K562 (cell line): ENCODE data around the gene EEA1. TPM values are rescaled to one million over a fixed set of nuclear protein-coding genes. Genes with fewer than 3 reads are reported as not detected.

Experiments
- ATAC-seq: fragments of 200-7000 bp; cut with Tn5 transposase; 3 replicates; pipeline ENCODE4 v1.9.1; 2020; ENCODE audit warnings: moderate library complexity
- BruUV-seq: library from RNA; stranded (reverse); fragments of 400-500 nt; replicated peaks from 2 replicates; lab custom pipeline; 2021; lab: Mats Ljungman, UMichigan
- CTCF ChIA-PET: fragments of 300-600 bp; formaldehyde crosslinking; extraction: SDS; loops from one replicate; lab custom pipeline; 2021; ENCODE audit warnings: low intra/inter-chr PET ratio; lab: Yijun Ruan, JAX
- POLR2A ChIA-PET: fragments of 300-600, 350-650 bp; sonication (Branson Sonifier 250); formaldehyde crosslinking; extraction: SDS; loops from one replicate; lab custom pipeline; 2021; ENCODE audit warnings: antibody characterized with exemption, inconsistent platforms; lab: Yijun Ruan, JAX
- DNase-seq, 4 experiments: peaks; one replicate each; pipeline versions ENCODE4 v3.0.0 to v3.0.0-alpha.2; 2011 to 2018; ENCODE audit warnings: low spot score in 3 of 4, mixed read lengths in 3 of 4; ENCODE audit errors: extremely low read depth in 1 of 4
- FAIRE-seq: peaks from 2 replicates; lab custom pipeline; 2011; peaks lifted over from hg19 to GRCh38; lab: Jason Lieb, UNC
- H2AFZ ChIP-seq: 2 replicates; pipeline ENCODE4 v1.6.0; 2011; ENCODE audit warnings: low read depth, low read length, control low read depth, inconsistent platforms
- H3K27ac ChIP-seq: fragments of 200-600 bp; 3 replicates; pipeline ENCODE4 v1.8.0; 2011; ENCODE audit warnings: low read depth, mild to moderate bottlenecking, control low read depth, inconsistent platforms, low read length, moderate library complexity, mixed read lengths; ENCODE audit errors: extremely low read depth
- H3K27me3 ChIP-seq, 2 experiments: fragments of 300-600 bp in 1 of 2; 2 replicates in 1 of 2; 3 replicates in 1 of 2; pipeline versions ENCODE4 v1.6.0 to v1.8.0; 2011; ENCODE audit warnings: inconsistent platforms in 2 of 2, low read length in 2 of 2, mild to moderate bottlenecking in 1 of 2, mixed read lengths in 1 of 2, moderate library complexity in 1 of 2; ENCODE audit not compliant: control insufficient read depth in 2 of 2, insufficient read depth in 2 of 2
- H3K36me3 ChIP-seq: fragments of 300-600 bp; 3 replicates; pipeline ENCODE4 v1.8.0; 2011; ENCODE audit warnings: mild to moderate bottlenecking, low read length, inconsistent platforms; ENCODE audit not compliant: control insufficient read depth, insufficient read depth
- H3K4me1 ChIP-seq, 2 experiments: fragments of 200-600 bp in 1 of 2; replicated peaks in 1 of 2; 2 replicates in 1 of 2; 3 replicates in 1 of 2; pipeline versions ENCODE4 v1.5.1 to v1.8.0; 2011; ENCODE audit warnings: inconsistent platforms in 2 of 2, low read length in 2 of 2, mild to moderate bottlenecking in 1 of 2, mixed read lengths in 1 of 2, moderate library complexity in 1 of 2; ENCODE audit not compliant: control insufficient read depth in 2 of 2, insufficient read depth in 2 of 2
- H3K4me2 ChIP-seq: 2 replicates; pipeline ENCODE4 v1.6.1; 2011; ENCODE audit warnings: low read length, control low read depth, inconsistent platforms, mixed read lengths; ENCODE audit not compliant: insufficient read depth
- H3K4me3 ChIP-seq: fragments of 200-600 bp; sonication (generic), shearing (Covaris generic); 2 replicates; pipeline ENCODE4 v1.5.1; 2016; ENCODE audit warnings: control low read depth, inconsistent platforms
- H3K79me2 ChIP-seq: fragments of 200-600 bp; 3 replicates; pipeline ENCODE4 v1.8.0; 2011; ENCODE audit warnings: low read length, inconsistent platforms; ENCODE audit not compliant: control insufficient read depth, insufficient read depth
- H3K9ac ChIP-seq, 2 experiments: 2 replicates each; pipeline versions ENCODE4 v1.6.0 to v1.6.1; 2011; ENCODE audit warnings: low read depth in 2 of 2, low read length in 2 of 2, control low read depth in 1 of 2, inconsistent platforms in 1 of 2, mild to moderate bottlenecking in 1 of 2, mixed read lengths in 1 of 2; ENCODE audit not compliant: insufficient read depth in 1 of 2
- H3K9me1 ChIP-seq: one replicate; pipeline ENCODE4 v1.6.0; 2011; ENCODE audit warnings: inconsistent platforms, mild to moderate bottlenecking, low read length, moderate library complexity; ENCODE audit not compliant: control insufficient read depth, insufficient read depth
- H3K9me3 ChIP-seq: replicated peaks from 2 replicates; pipeline ENCODE4 v1.5.1; 2011; ENCODE audit warnings: low read depth, low read length, inconsistent platforms; ENCODE audit not compliant: control insufficient read depth, insufficient read depth
- H4K20me1 ChIP-seq: replicated peaks from 2 replicates; pipeline ENCODE4 v1.6.1; 2011; ENCODE audit warnings: low read length, inconsistent platforms, mixed read lengths; ENCODE audit not compliant: control insufficient read depth, insufficient read depth
- ELK3 ChIP-seq: fragments of 450-650 bp; formaldehyde crosslinking; IDR thresholded peaks from 2 replicates; pipeline ENCODE4 v1.4.0; 2020; ENCODE audit warnings: mild to moderate bottlenecking
- EP300 ChIP-seq: IDR thresholded peaks from 2 replicates; pipeline ENCODE4 v1.6.1; 2012; ENCODE audit warnings: low read length, improper control_type of control experiment
- HDAC2 ChIP-seq: fragments of 450-650 bp; IDR thresholded peaks from 2 replicates; pipeline ENCODE4 v1.6.1; 2016; ENCODE audit warnings: mild to moderate bottlenecking
- POLR2AphosphoS5 ChIP-seq: IDR thresholded peaks from 2 replicates; pipeline ENCODE4 v1.6.1; 2011; ENCODE audit warnings: mild to moderate bottlenecking, low read depth, low read length, moderate library complexity; ENCODE audit not compliant: control insufficient read depth, insufficient read depth
- TEAD2 ChIP-seq: fragments of 450-650 bp; IDR thresholded peaks from 2 replicates; pipeline ENCODE4 v1.6.1; 2016; ENCODE audit warnings: missing genetic modification characterization, control low read depth, missing compliant biosample characterization
- WHSC1 ChIP-seq: IDR thresholded peaks from one replicate; pipeline ENCODE4 v1.6.1; 2012; ENCODE audit warnings: low read length, control low read depth, inconsistent platforms
- ZNF12 ChIP-seq: sonication (generic); formaldehyde crosslinking; IDR thresholded peaks from 2 replicates; pipeline ENCODE4 v1.4.0; 2020; ENCODE audit warnings: mild to moderate bottlenecking, missing genetic modification reagents
- ZNF609 ChIP-seq: sonication (generic); formaldehyde crosslinking; IDR thresholded peaks from 2 replicates; pipeline ENCODE4 v1.8.1; 2023; ENCODE audit warnings: missing genetic modification reagents, mild to moderate bottlenecking, borderline replicate concordance
- WGBS: fragments of 100-300 bp; shearing (Covaris generic); methylation state at CpG from one replicate; pipeline ENCODE4 v1.1.6; 2016; ENCODE audit warnings: low coverage, mixed read lengths; ENCODE audit not compliant: insufficient coverage; ENCODE audit errors: missing lambda C conversion rate; 5-methylcytosine and 5-hydroxymethylcytosine counted together
- in situ Hi-C: fragments of 300-500 bp; cut with MboI; formaldehyde crosslinking; loops from 4 replicates; pipeline ENCODE4 v1.15.0; 2018; ENCODE audit warnings: inconsistent platforms, mixed read lengths
- intact Hi-C: fragments of 100-400 bp; cut with micrococcal nuclease; formaldehyde crosslinking; loops from 2 replicates; pipeline ENCODE4 v1.14.2; 2022
- polyA plus RNA-seq, 8 experiments: library from polyadenylated mRNA; depleted of rRNA in 4 of 8; stranded (reverse) in 5 of 8; unstranded in 3 of 8; fragments of >200 nt; fragmentation: Nextera tagmentation in 2 of 8; fragmentation: Illumina TruSeq in 1 of 8; extraction: Ambion mirVana in 2 of 8; extraction: Trizol in 1 of 8; gene quantifications; 2 replicates each; pipeline versions ENCODE4 v1.2.1 to v1.2.3, GENCODE V29; 2011 to 2014; ENCODE audit warnings: inconsistent platforms in 1 of 8, missing spikeins in 1 of 8
- total RNA-seq, 7 experiments: library from RNA; depleted of rRNA in 6 of 7; stranded (reverse); fragments of >200 nt in 6 of 7; fragmentation: Illumina TruSeq in 2 of 7; extraction: Trizol in 2 of 7; gene quantifications; 2 replicates each; pipeline versions ENCODE4 v1.2.1 to v1.2.3, GENCODE V29; 2011 to 2021; ENCODE audit warnings: low replicate concordance in 1 of 7

EEA1 gene
- total and polyA plus RNA-seq, 9 of the 15 experiments (the other 6 are each of a cell fraction or from before 2014, with no cell fraction given), result 3.5 to 17.1 (median 7.5) TPM

GRCh38 chr12:92848740-92849139 is 80.4 kb downstream of the EEA1 start:
- 100% methylated on average over 2 of the region's 3 CpGs for WGBS
- CTCF ChIA-PET, result no interaction called here

More at GRCh38 chr12:92848740-92849139, 80.4 kb downstream of the EEA1 start:
- H3K4me3 ChIP-seq, result no peak overlapping the region
- H3K4me2 ChIP-seq, result no peak overlapping the region
- no peaks in the 10 kb centered on the region for H3K9me1 ChIP-seq
- no peak overlapping the region for H3K9ac ChIP-seq
- BruUV-seq, result no TSS peak
- TF ChIP-seq ZNF609 (CRISPR knock-in tag) (no peak), WHSC1 (no peak), ZNF12 (CRISPR knock-in tag) (no peak), POLR2AphosphoS5 (no peak), EP300 (no peak), ELK3 (CRISPR knock-in tag) (no peak), HDAC2 (no peak), TEAD2 (tag) (no peak)
- no peaks in the 10 kb centered on the region for H4K20me1 ChIP-seq
- peaks cover 35% of the 10 kb centered on the region for H3K36me3 ChIP-seq
- H2AFZ ChIP-seq, result no peak overlapping the region
- H3K9me3 ChIP-seq, result no peaks in the 10 kb centered on the region
- in situ Hi-C loops, result no loop called here
- ATAC-seq (no peak; the same call in 2 of the 3 replicates), FAIRE-seq (no peak), DNase-seq (no peak)
- H3K4me1 ChIP-seq, result no peaks in the 10 kb centered on the region
- POLR2A ChIA-PET, result no interaction called here
- no peak overlapping the region for H3K27ac ChIP-seq
- H3K27me3 ChIP-seq, result no peaks in the 10 kb centered on the region
- intact Hi-C loops, result no loop called here
- no peaks in the 10 kb centered on the region for H3K79me2 ChIP-seq
